GM20431 (cell line): ENCODE measurements around the gene DCDC1.

Experiments used
- in situ Hi-C: fragments of 300-500 bp; cut with MseI, MboI; formaldehyde crosslinking; loops from one replicate; pipeline ENCODE4 v1.15.0; 2020; ENCODE audit warnings: low sequenced_read_pairs; ENCODE audit not compliant: unreplicated experiment

Gene DCDC1

GRCh38 chr11:31369348-31370329 is at the start of gene DCDC1, which contains the start of gene DNAJC24:
TSS of gene DCDC1 (minus strand) at chr11:31369739. CDS start at chr11:31328280, 41,459 bp downstream.
TSS of gene DNAJC24 (plus strand) at chr11:31369860. CDS start at chr11:31370749, 889 bp downstream.
- in situ Hi-C loops, result no loop called here

- in situ Hi-C loops, result no loop called here
Measured at GRCh38 chr11:31419138-31419537, 49.6 kb upstream of the DCDC1 start.

- in situ Hi-C loops, result no loop called here
Measured at GRCh38 chr11:31417816-31418215, 48.3 kb upstream of the DCDC1 start.

GRCh38 chr11:31417357-31417756 is 47.8 kb upstream of the DCDC1 start:
- in situ Hi-C loops, result no loop called here

GRCh38 chr11:31415435-31415834 is 45.9 kb upstream of the DCDC1 start:
- in situ Hi-C loops, result no loop called here

GRCh38 chr11:31414338-31414737 is 44.8 kb upstream of the DCDC1 start:
- in situ Hi-C loops, result no loop called here

GRCh38 chr11:31412946-31413345 is 43.4 kb upstream of the DCDC1 start:
- in situ Hi-C loops, result no loop called here

- in situ Hi-C loops, result no loop called here
Measured at GRCh38 chr11:31408201-31408600, 38.7 kb upstream of the DCDC1 start.

GRCh38 chr11:31404614-31405013 is 35.1 kb upstream of the DCDC1 start:
- in situ Hi-C loops, result no loop called here

GRCh38 chr11:31397239-31397834 is 27.8 kb upstream of the DCDC1 start:
- in situ Hi-C loops, result no loop called here

GRCh38 chr11:31387379-31387778 is 17.8 kb upstream of the DCDC1 start:
- in situ Hi-C loops, result no loop called here

- in situ Hi-C loops, result no loop called here
Measured at GRCh38 chr11:31383116-31383515, 13.6 kb upstream of the DCDC1 start.

GRCh38 chr11:31375879-31376278 is 6.3 kb upstream of the DCDC1 start:
- in situ Hi-C loops, result no loop called here

GRCh38 chr11:31366795-31367194 is 2.7 kb downstream of the DCDC1 start:
- in situ Hi-C loops, result no loop called here

- in situ Hi-C loops, result no loop called here
Measured at GRCh38 chr11:31361743-31362142, 7.8 kb downstream of the DCDC1 start.

GRCh38 chr11:31355817-31356216 is 13.7 kb downstream of the DCDC1 start:
- in situ Hi-C loops, result no loop called here

- in situ Hi-C loops, result no loop called here
Measured at GRCh38 chr11:31355131-31355530, 14.4 kb downstream of the DCDC1 start.

GRCh38 chr11:31351168-31351567 is 18.4 kb downstream of the DCDC1 start:
- in situ Hi-C loops, result no loop called here

- in situ Hi-C loops, result no loop called here
Measured at GRCh38 chr11:31340903-31341572, 28.5 kb downstream of the DCDC1 start.

- in situ Hi-C loops, result no loop called here
Measured at GRCh38 chr11:31337806-31338205, 31.7 kb downstream of the DCDC1 start.

- in situ Hi-C loops, result no loop called here
Measured at GRCh38 chr11:31328697-31329096, 40.8 kb downstream of the DCDC1 start.
